ENCODE data around the gene SMTNL2.

DNA sequence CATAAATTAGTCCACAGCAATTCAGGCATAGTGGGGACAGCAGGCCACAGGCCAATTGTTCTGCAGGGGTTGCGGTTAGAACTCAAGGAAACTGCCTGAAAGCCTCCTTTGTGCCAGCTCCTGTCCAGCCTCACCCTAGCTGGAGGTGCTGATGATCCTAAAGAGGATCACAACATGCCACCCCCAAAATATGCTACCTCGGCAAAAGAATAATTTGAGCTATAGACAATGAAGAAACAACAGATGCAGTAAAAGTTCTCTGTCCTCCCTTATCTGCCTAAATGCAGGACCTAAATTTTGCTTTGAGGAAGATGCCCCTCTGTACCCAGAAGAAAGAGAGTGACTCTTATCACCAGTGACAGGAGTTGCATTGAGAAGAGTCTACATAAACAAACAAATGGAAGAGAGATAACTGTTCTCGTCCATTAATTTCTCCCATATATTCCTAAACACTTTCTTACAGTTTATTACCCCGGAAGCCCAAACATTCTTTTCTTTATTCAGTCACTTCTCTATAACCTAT lies 42.5 kb downstream of the SMTNL2 start:
- TF ChIP-seq POLR2A (IDR thresholded peaks at IDR 0.05; ENCODE audit: low read depth, low read length) (no peak), POLR2AphosphoS5 (IDR thresholded peaks at IDR 0.05; ENCODE audit: low read depth, low read length) (no peak)

Data from GM12892 (cell line).